Sigmoid colon (tissue), 4 donors: Measurements from ENCODE around the gene CA12.
"Not testable (repeated sequence)": the region's sequence is repeated elsewhere in the genome, so short reads cannot be mapped to it uniquely, and the experiment has no call there.

Experiments used
- CTCF ChIP-seq, 4 experiments: fragments of 450-650 bp in 3 of 4; fragments of 200-600 bp in 1 of 4; IDR thresholded peaks; one replicate each; pipeline ENCODE4 v1.5.1; 2016 to 2019; ENCODE audit warnings: antibody characterized with exemption in 4 of 4, mild to moderate bottlenecking in 3 of 4, moderate library complexity in 2 of 4
- EP300 ChIP-seq, 4 donors: sonication (generic); formaldehyde crosslinking; IDR thresholded peaks; one replicate each; pipeline ENCODE4 v1.6.1; 2017; ENCODE audit warnings: antibody characterized with exemption in 4 of 4

GRCh38 chr15:63320981-63321380 is 60.7 kb downstream of the CA12 start:
- not testable (repeated sequence) for TF ChIP-seq CTCF, EP300 (IDR thresholded peaks at IDR 0.05)
